ENCODE results near the gene PIAS2.
"Not testable (repeated sequence)": the region's sequence is repeated elsewhere in the genome, so short reads cannot be mapped to it uniquely, and the experiment has no call there.

Gene PIAS2

DNA sequence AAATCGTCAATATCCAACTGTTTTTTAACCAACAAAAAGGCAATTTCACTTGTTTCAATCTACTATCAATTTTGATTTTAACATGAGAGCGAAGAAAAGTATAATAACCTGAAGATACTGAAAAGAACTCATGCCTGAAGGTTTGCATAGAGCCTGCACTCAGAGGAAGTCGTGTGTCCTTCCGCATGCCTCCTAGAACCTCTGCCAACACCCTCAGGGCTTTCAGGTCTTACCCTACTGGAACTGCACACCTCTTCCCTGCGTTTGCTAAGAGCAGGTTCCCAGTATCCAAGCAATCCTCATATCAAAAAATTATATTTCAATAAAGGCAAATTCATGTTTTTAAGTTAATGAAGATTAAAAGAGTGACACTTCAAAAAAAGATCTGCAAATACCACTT lies 74.7 kb downstream of the PIAS2 start:
- H3K9ac ChIP-seq (ENCODE audit: low read depth in 1 of 2, low read length in 2 of 2) = no peak overlapping the region
- H3K9me3 ChIP-seq (ENCODE audit: control insufficient read depth in 1 of 2, low read length in 2 of 2) = no peaks in the 10 kb centered on the region
- H3K36me3 ChIP-seq (ENCODE audit: control insufficient read depth in 1 of 2, insufficient read depth in 2 of 2, low read length in 2 of 2) = peaks cover 5 to 6% of the 10 kb centered on the region in 2 donors
- H3K27ac ChIP-seq (ENCODE audit: low read depth, low read length) = no peak overlapping the region
- H3K4me3 ChIP-seq (ENCODE audit: low read depth in 1 of 2, low read length in 2 of 2) = no peak overlapping the region
- H3K4me1 ChIP-seq (ENCODE audit: control insufficient read depth in 1 of 2, insufficient read depth in 2 of 2, low read length in 2 of 2) = no peaks in the 10 kb centered on the region
- no peaks in the 10 kb centered on the region for H3K27me3 ChIP-seq (ENCODE audit: control insufficient read depth in 1 of 2, insufficient read depth in 2 of 2, low read length in 2 of 2)

GRCh38 chr18:46833899-46834298 lies 83.4 kb downstream of the PIAS2 start:
- H3K27ac ChIP-seq (ENCODE audit: low read depth, low read length) = no peak overlapping the region
- no peaks in the 10 kb centered on the region for H3K27me3 ChIP-seq (ENCODE audit: control insufficient read depth in 1 of 2, insufficient read depth in 2 of 2, low read length in 2 of 2)
- no peaks in the 10 kb centered on the region for H3K9me3 ChIP-seq (ENCODE audit: control insufficient read depth in 1 of 2, low read length in 2 of 2)
- H3K4me3 ChIP-seq (ENCODE audit: low read depth in 1 of 2, low read length in 2 of 2) = no peak overlapping the region
- peaks cover 3 to 4% of the 10 kb centered on the region in 2 donors for H3K36me3 ChIP-seq (ENCODE audit: control insufficient read depth in 1 of 2, insufficient read depth in 2 of 2, low read length in 2 of 2)
- no peaks in the 10 kb centered on the region for H3K4me1 ChIP-seq (ENCODE audit: control insufficient read depth in 1 of 2, insufficient read depth in 2 of 2, low read length in 2 of 2)
- H3K9ac ChIP-seq (ENCODE audit: low read depth in 1 of 2, low read length in 2 of 2) = no peak overlapping the region

DNA sequence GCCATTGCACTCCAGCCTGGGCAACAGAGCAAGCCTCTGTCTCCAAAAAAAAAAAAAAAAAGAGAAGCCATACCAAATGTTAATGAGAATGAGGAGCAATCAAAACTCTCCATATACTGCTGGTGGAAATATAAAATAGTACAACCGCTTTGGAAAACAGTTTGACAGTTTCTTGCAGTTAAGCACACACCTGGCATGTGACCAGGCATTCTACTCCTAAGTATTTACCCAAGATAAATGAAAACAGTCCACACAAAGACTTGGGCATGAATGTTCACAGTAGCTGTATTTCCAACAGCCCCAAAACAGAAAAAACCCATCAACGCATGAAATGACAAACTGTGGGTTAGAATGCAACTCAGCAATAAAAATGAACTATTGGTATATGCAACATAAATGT lies 84.5 kb downstream of the PIAS2 start:
- no peak overlapping the region for H3K9ac ChIP-seq (ENCODE audit: low read depth in 1 of 2, low read length in 2 of 2)
- no peaks in the 10 kb centered on the region for H3K27me3 ChIP-seq (ENCODE audit: control insufficient read depth in 1 of 2, insufficient read depth in 2 of 2, low read length in 2 of 2)
- H3K4me3 ChIP-seq (ENCODE audit: low read depth in 1 of 2, low read length in 2 of 2) = no peak overlapping the region
- H3K36me3 ChIP-seq (ENCODE audit: control insufficient read depth in 1 of 2, insufficient read depth in 2 of 2, low read length in 2 of 2) = peaks cover 8 to 11% of the 10 kb centered on the region in 2 donors
- no peaks in the 10 kb centered on the region for H3K9me3 ChIP-seq (ENCODE audit: control insufficient read depth in 1 of 2, low read length in 2 of 2)
- H3K27ac ChIP-seq (ENCODE audit: low read depth, low read length) = no peak overlapping the region
- H3K4me1 ChIP-seq (ENCODE audit: control insufficient read depth in 1 of 2, insufficient read depth in 2 of 2, low read length in 2 of 2) = no peaks in the 10 kb centered on the region

DNA sequence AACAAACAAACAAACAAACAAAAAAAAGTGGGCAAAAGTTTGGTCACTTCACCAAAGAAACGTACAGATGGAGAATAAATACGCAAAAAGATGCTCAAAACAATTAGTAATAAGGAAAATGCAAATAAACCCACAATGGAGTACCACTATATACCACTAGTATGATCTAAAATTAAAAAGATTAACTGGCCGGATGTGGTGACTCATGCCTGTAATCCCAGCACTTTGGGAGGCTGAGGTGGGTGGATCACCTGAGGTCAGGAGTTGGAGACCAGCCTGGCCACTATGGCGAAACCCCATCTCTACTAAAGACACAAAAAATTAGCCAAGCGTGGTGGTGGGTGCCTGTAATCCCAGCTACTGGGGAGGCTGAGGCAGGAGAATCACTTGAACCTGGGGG lies 84.9 kb downstream of the PIAS2 start:
- peaks cover 10 to 15% of the 10 kb centered on the region in 2 donors for H3K36me3 ChIP-seq (ENCODE audit: control insufficient read depth in 1 of 2, insufficient read depth in 2 of 2, low read length in 2 of 2)
- H3K4me1 ChIP-seq (ENCODE audit: control insufficient read depth in 1 of 2, insufficient read depth in 2 of 2, low read length in 2 of 2); H3K9ac ChIP-seq (ENCODE audit: low read depth in 1 of 2, low read length in 2 of 2): not testable (repeated sequence)

GRCh38 chr18:46831434-46831833 lies 85.9 kb downstream of the PIAS2 start:
- no peaks in the 10 kb centered on the region for H3K4me1 ChIP-seq (ENCODE audit: control insufficient read depth in 1 of 2, insufficient read depth in 2 of 2, low read length in 2 of 2)
- no peak overlapping the region for H3K27ac ChIP-seq (ENCODE audit: low read depth, low read length)
- H3K36me3 ChIP-seq (ENCODE audit: control insufficient read depth in 1 of 2, insufficient read depth in 2 of 2, low read length in 2 of 2) = peaks cover 14 to 20% of the 10 kb centered on the region in 2 donors
- H3K9ac ChIP-seq (ENCODE audit: low read depth in 1 of 2, low read length in 2 of 2) = no peak overlapping the region
- H3K9me3 ChIP-seq (ENCODE audit: control insufficient read depth in 1 of 2, low read length in 2 of 2) = no peaks in the 10 kb centered on the region
- H3K27me3 ChIP-seq (ENCODE audit: control insufficient read depth in 1 of 2, insufficient read depth in 2 of 2, low read length in 2 of 2) = no peaks in the 10 kb centered on the region
- no peak overlapping the region for H3K4me3 ChIP-seq (ENCODE audit: low read depth in 1 of 2, low read length in 2 of 2)

More for the DNA sequence above, 84.9 kb downstream of the PIAS2 start:
- H3K27ac ChIP-seq (ENCODE audit: low read depth, low read length); H3K27me3 ChIP-seq (ENCODE audit: control insufficient read depth in 1 of 2, insufficient read depth in 2 of 2, low read length in 2 of 2); H3K4me3 ChIP-seq (ENCODE audit: low read depth in 1 of 2, low read length in 2 of 2); H3K9me3 ChIP-seq (ENCODE audit: control insufficient read depth in 1 of 2, low read length in 2 of 2): not testable (repeated sequence)

- H3K27ac ChIP-seq (ENCODE audit: low read depth, low read length) = no peak overlapping the region
- H3K36me3 ChIP-seq (ENCODE audit: control insufficient read depth in 1 of 2, insufficient read depth in 2 of 2, low read length in 2 of 2) = peaks cover 18 to 20% of the 10 kb centered on the region in 2 donors
Measured at GRCh38 chr18:46830633-46831032, 86.7 kb downstream of the PIAS2 start.

GRCh38 chr18:46829947-46830346 lies 87.4 kb downstream of the PIAS2 start:
- H3K27me3 ChIP-seq (ENCODE audit: control insufficient read depth in 1 of 2, insufficient read depth in 2 of 2, low read length in 2 of 2) = no peaks in the 10 kb centered on the region
- no peaks in the 10 kb centered on the region for H3K9me3 ChIP-seq (ENCODE audit: control insufficient read depth in 1 of 2, low read length in 2 of 2)
- no peak overlapping the region for H3K27ac ChIP-seq (ENCODE audit: low read depth, low read length)
- no peak overlapping the region for H3K9ac ChIP-seq (ENCODE audit: low read depth in 1 of 2, low read length in 2 of 2)
- no peaks in the 10 kb centered on the region for H3K4me1 ChIP-seq (ENCODE audit: control insufficient read depth in 1 of 2, insufficient read depth in 2 of 2, low read length in 2 of 2)
- no peak overlapping the region for H3K4me3 ChIP-seq (ENCODE audit: low read depth in 1 of 2, low read length in 2 of 2)
- peaks cover 18 to 20% of the 10 kb centered on the region in 2 donors for H3K36me3 ChIP-seq (ENCODE audit: control insufficient read depth in 1 of 2, insufficient read depth in 2 of 2, low read length in 2 of 2)

More at GRCh38 chr18:46830633-46831032, 86.7 kb downstream of the PIAS2 start:
- H3K4me3 ChIP-seq (ENCODE audit: low read depth in 1 of 2, low read length in 2 of 2) = no peak overlapping the region
- H3K9ac ChIP-seq (ENCODE audit: low read depth in 1 of 2, low read length in 2 of 2) = no peak overlapping the region
- no peaks in the 10 kb centered on the region for H3K27me3 ChIP-seq (ENCODE audit: control insufficient read depth in 1 of 2, insufficient read depth in 2 of 2, low read length in 2 of 2)
- H3K9me3 ChIP-seq (ENCODE audit: control insufficient read depth in 1 of 2, low read length in 2 of 2) = no peaks in the 10 kb centered on the region
- no peaks in the 10 kb centered on the region for H3K4me1 ChIP-seq (ENCODE audit: control insufficient read depth in 1 of 2, insufficient read depth in 2 of 2, low read length in 2 of 2)

GRCh38 chr18:46829531-46829930 lies 87.8 kb downstream of the PIAS2 start:
- Histone ChIP-seq H3K9ac (ENCODE audit: low read depth in 1 of 2, low read length in 2 of 2) (no peak overlapping the region), H3K36me3 (ENCODE audit: control insufficient read depth in 1 of 2, insufficient read depth in 2 of 2, low read length in 2 of 2) (peaks cover 18 to 20% of the 10 kb centered on the region in 2 donors), H3K27ac (ENCODE audit: low read depth, low read length) (no peak overlapping the region), H3K4me1 (ENCODE audit: control insufficient read depth in 1 of 2, insufficient read depth in 2 of 2, low read length in 2 of 2) (no peaks in the 10 kb centered on the region), H3K4me3 (ENCODE audit: low read depth in 1 of 2, low read length in 2 of 2) (no peak overlapping the region), H3K27me3 (ENCODE audit: control insufficient read depth in 1 of 2, insufficient read depth in 2 of 2, low read length in 2 of 2) (no peaks in the 10 kb centered on the region), H3K9me3 (ENCODE audit: control insufficient read depth in 1 of 2, low read length in 2 of 2) (no peaks in the 10 kb centered on the region)

- Histone ChIP-seq H3K36me3 (ENCODE audit: control insufficient read depth in 1 of 2, insufficient read depth in 2 of 2, low read length in 2 of 2) (peaks cover 7 to 12% of the 10 kb centered on the region in 2 donors), H3K9ac (ENCODE audit: low read depth in 1 of 2, low read length in 2 of 2) (no peak overlapping the region), H3K27ac (ENCODE audit: low read depth, low read length) (no peak overlapping the region), H3K4me3 (ENCODE audit: low read depth in 1 of 2, low read length in 2 of 2) (no peak overlapping the region), H3K4me1 (ENCODE audit: control insufficient read depth in 1 of 2, insufficient read depth in 2 of 2, low read length in 2 of 2) (no peaks in the 10 kb centered on the region), H3K27me3 (ENCODE audit: control insufficient read depth in 1 of 2, insufficient read depth in 2 of 2, low read length in 2 of 2) (no peaks in the 10 kb centered on the region), H3K9me3 (ENCODE audit: control insufficient read depth in 1 of 2, low read length in 2 of 2) (no peaks in the 10 kb centered on the region)
Measured at GRCh38 chr18:46821856-46822711, 95.2 kb downstream of the PIAS2 start.

DNA sequence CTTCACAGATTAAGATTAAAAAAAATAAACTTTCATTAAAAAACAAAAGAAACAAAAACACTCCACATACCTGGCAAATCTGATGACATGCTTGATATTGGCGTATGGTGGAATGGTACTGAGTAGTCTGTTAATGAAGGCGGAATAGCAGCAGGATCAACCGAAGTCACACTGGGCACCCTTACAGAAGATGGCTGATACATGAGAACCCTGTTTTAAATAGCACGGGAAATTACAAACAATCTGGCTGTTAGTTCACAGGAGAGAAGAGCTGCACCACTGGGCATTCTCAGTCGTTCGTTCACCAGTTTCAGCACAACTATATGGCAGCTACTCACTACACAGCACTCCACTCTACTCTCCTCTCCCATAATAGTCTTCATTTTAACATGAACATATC lies 96.4 kb downstream of the PIAS2 start:
- Histone ChIP-seq H3K27me3 (ENCODE audit: control insufficient read depth in 1 of 2, insufficient read depth in 2 of 2, low read length in 2 of 2) (no peaks in the 10 kb centered on the region), H3K36me3 (ENCODE audit: control insufficient read depth in 1 of 2, insufficient read depth in 2 of 2, low read length in 2 of 2) (peaks cover 5% of the 10 kb centered on the region in 2 donors), H3K9me3 (ENCODE audit: control insufficient read depth in 1 of 2, low read length in 2 of 2) (no peaks in the 10 kb centered on the region), H3K9ac (ENCODE audit: low read depth in 1 of 2, low read length in 2 of 2) (no peak overlapping the region), H3K27ac (ENCODE audit: low read depth, low read length) (no peak overlapping the region), H3K4me1 (ENCODE audit: control insufficient read depth in 1 of 2, insufficient read depth in 2 of 2, low read length in 2 of 2) (no peaks in the 10 kb centered on the region), H3K4me3 (ENCODE audit: low read depth in 1 of 2, low read length in 2 of 2) (no peak overlapping the region)

All from duodenal mucosa (tissue), 2 donors.